ENCODE data around the gene SMG1.
A peak's percentile ranks its signal among the peaks of the same experiment; 100 is the strongest.

Gene SMG1

DNA sequence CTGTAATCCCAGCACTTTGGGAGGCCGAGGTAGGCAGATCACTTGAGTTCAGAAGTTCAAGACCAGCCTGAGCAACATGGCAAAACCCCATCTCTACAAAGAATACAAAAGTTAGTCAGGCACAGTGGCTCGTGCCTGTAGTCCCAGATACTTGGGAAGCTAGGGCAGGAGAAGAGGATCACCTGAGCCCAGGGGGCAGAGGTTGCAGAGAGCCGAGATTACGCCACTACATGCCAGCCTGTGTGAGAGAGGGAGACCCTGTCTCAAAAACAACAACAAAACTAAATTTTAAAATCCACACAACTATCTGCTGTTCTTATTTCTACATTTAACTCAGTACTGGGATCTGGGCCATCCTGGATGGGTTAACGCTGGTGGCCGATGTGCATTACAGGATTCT lies 83.6 kb downstream of the SMG1 start:
- no peak for DNase-seq

DNA sequence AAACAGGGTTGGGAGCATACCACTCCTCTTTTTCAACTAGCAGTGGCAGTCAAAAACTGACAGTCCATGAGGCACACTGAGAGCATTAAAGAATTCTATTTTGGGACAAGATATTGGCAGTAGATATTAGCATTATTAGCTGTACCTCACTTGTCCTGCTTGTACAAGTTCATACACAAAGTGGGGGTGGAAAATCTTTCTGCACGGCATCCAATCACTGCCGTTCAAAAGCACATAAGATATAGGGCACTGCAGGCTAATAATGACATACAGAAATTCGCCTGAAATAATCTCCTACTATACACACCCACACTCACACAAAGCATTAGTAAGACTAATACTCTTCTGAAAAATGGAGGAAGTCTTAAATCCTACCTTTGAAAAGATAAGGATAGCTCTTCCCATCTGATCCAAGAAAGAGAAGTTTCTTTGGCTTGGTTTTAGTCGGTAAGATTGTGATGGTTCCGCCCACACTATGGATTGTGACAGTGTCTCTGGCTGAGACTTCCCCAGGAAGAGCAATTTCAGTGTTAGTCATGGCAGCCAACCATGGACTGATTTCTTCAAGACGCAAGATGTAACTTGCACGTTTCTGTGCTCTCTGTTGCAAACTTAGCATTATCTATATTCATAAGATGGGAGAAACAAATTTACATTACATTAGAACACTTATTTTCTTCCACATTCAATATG lies 84.2 kb downstream of the SMG1 start:
- DNase-seq, result no peak

DNA sequence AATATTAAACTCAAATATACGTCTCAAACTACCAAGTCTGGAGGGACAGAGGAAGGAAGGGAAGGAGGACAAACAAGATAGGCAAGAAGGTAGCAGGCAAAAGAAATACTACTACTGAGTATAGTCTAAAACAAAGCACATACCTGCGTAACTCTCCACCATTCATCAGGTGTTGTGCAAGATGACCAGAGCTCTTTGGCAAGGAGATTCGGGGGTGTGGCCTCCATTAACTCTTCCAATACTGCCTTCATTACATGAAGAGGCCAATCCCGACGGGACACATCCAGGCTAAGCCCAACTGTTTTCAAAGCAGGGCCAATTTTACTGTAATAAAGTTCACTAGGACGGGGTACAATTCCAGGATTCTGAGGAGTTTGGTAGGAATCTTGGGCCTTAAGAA lies 86.7 kb downstream of the SMG1 start:
- no peak for DNase-seq

DNA sequence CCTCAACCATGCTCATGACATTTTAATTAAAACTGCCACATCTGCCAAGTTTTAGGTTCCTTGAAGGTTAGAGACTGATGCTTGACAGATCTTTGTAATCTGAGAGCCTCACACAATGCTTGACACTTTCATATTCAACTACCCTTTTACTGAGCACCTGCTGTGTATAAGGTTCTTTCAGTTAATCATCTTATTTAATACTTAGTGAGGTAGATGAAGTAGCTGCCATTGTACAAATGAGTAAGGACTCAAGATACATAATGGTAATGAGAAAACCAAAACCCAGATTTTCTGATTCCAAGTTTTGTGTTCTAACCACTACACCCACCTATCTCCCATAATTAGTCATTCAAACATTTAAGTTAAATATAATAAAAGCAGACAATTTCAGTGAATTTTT lies 89.5 kb downstream of the SMG1 start:
- DNase-seq, result no peak

GRCh38 chr16:18834864-18835263 lies 91.3 kb downstream of the SMG1 start:
- no peak for DNase-seq

- no peak for DNase-seq
These were observed 92.3 kb downstream of the SMG1 start for GRCh38 chr16:18833707-18834505.

- no peak for DNase-seq
These were observed 93.6 kb downstream of the SMG1 start for GRCh38 chr16:18832613-18833012.

GRCh38 chr16:18832006-18832405 lies 94.2 kb downstream of the SMG1 start:
- no peak for DNase-seq

DNA sequence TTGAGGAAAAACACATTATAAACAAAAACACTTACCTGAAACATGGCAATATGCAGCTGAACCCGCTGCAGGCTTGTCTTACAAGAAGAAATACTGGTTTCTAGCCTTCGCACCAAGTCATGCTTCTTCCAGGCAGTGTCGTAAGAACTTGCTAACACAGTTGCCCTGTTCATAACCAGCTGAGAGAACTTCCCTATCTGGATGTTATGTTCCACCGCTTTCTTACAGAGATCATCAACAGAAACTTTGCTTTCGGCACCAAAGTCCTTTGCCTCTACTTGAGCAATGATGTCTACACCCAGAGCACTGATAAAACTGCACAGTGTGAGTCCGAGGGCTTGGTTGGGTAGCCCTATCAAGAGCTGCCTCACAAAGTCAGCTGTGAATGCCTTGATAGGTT lies 97.0 kb downstream of the SMG1 start:
- no peak for DNase-seq

- no peak for DNase-seq
These were observed 98.3 kb downstream of the SMG1 start for GRCh38 chr16:18827890-18828289.

DNA sequence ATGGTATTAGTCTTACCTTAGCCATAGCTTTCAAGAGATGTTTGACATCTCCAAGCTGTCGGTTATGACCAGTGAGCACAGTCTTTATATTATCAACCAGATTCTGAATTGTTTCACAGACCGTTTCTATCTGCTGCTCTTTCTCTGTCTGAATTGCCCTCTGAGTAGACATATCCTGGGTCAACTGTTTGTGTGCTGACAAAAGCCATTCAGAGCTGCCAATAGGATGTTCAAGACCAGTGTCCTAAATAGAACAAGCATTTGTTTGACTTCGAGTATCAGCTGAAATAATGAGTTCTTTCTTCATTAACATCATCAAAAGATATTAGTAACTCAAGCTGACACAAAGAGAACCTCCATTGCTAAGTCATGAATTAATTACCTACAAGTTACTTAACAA lies 109.9 kb downstream of the SMG1 start:
- no peak for DNase-seq

DNA sequence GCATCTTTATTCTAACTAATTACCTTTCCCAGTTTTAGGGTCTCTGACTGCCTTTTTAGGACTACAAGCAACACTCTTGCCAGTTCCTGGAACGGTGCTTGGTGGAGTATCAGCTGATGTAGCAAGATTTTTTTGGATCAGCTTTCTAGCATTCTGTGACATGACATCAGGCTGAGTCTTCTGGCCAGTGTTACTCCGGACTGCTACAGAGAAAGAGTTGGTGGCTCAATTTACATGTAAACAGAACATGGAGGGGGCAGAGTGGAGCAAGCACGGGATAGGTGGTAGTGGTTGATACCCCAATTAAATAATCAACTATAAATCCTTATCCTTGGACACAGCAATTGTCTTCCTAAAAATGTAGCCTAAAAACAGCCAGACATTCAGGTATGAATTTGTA lies 114.3 kb downstream of the SMG1 start:
- no peak for DNase-seq

- DNase-seq, result no peak
These were observed 117.0 kb downstream of the SMG1 start for GRCh38 chr16:18809165-18809564.

DNA sequence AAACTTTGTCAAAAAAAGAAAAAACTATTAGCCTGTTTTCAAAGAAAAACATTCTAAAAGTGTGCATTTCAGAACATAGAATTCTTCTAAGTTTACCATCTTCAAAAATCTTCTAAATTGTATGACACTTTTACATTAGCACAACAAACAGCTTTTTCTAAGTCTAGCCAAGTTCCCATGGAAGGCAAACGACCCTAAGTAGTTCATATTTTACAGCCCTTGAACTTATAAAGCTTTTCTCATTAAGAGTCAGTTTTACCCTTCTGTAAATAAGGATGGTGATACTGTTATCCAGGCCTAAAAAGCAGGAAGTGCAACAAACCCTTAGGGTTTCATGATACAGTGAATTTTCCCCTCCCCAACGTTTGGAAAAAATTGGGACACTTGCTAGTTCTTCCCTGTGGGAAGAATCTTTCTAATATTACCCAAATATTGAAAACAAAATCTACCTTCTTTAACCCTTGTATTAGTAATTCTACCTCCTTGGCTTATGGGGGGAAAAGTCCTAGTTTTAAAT lies 120.9 kb downstream of the SMG1 start:
- no peak for DNase-seq

- DNase-seq, result no peak
These were observed 121.7 kb downstream of the SMG1 start for GRCh38 chr16:18804540-18804939.

GRCh38 chr16:18803569-18804462 lies 122.4 kb downstream of the SMG1 start:
- no peak for DNase-seq

DNA sequence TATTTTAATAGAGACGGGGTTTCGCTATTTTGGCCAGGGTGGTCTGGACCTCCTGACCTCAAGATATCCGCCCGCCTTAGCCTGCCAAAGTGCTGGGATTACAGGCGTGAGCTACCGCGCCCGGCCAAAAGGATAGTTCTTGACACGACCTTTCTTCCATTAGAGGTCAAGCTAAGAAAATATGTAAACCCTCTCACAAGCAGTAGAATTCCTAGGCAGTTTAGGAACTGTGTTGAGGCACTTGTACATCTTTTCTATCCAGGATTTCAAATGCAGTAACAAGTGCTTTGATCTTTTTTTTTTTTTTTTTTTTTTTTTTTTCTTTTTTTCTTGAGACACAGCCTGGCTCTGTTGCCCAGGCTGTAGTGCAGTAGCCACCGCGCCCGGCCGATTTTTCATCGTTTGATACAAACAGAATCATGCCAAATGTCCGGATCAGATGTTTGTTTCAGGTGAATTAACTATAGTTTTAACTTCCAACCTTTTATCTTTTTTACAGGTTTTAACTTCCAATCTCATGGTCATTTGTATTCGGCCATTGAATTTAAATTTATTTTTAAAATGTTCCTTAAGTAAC lies 123.4 kb downstream of the SMG1 start:
- DNase-seq, result no peak

DNA sequence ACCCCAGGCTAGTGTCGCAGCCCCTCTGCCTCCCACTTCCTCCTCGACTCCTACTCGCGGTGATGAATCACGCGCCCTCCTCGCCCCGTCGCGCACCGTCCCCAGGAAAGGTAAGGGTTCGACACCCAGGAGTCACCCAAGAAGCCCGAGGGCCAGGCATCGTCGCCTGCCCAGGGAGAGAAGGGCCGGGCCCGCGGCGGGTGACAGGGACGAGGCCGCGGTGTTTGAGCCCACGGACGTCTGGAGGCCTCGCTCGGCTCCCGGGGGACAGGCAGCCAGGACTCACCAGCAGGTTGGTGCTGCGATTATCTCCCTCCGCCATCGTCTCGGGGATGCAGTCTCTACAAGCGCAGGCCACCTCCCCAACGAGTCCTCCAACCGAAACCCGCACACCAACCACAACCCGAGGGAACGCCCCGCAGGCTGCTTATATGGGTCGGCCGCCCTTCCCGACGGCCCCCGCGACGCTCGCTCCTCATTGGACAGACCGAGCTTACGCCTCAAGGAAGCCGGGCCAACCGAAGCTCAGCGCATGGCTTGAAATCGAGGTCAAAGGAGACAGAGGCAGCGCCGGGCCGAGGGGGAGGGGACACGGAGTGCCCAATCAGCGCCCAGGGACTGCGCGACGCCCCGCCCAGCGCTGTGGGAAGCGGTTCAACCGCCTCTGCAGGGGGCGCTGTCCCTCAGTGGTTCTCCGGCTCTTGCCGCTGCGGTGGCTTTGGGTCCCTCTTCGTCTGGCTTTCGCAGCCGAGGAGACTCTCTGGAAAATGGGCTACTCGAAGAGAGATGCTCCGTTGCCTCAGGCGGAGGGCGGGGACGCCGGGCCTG lies 124.8 kb downstream of the SMG1 start, which contains the start of gene ARL6IP1:
Gene ARL6IP1 (minus strand): TSS at position 405 of the 828 bp plus-strand sequence. CDS start 83 bp downstream, at position 322.
- DNase-seq, result peak; percentile 96

GRCh38 chr16:18800775-18801144 lies 125.4 kb downstream of the SMG1 start:
- no peak for DNase-seq

- no peak for DNase-seq
These were observed 125.9 kb downstream of the SMG1 start for GRCh38 chr16:18800293-18800692.

DNA sequence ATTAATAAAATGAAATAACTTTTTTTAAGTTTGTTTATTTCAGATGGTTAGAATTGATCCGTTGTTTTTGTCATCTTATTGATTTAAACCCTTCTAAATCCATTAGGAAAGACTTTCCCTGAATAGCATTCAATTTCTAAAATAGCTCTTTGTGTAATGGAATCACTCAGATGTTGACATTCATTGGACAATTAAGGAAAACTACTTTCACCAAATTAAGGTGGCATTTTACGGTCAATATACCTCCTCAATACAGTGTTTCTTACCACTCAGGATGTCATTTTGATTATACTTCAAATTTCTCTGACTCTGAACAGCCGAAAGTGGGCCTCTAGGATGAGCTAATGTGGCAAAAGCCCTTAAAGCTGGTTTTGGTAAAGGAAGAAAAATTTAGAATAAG lies 126.7 kb downstream of the SMG1 start:
- no peak for DNase-seq

DNA sequence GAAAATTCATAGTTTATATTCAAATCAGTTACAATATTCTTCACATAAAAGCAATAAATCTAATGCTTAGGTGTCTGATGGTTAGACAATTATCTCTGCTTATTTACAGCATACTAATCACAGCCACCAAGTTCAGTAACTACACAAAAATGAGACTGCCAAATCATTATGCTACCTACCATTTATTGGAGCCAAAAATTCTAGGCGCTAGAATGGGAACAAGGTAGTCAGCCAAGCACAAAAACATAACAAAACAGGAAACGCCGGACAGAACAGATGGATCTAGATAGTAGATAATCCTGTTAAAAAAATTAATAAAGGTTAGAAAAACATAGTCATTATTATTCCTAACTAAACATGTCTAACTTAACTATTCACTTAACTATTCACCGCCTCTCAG lies 128.5 kb downstream of the SMG1 start:
- DNase-seq, result no peak

Data from NCI-H2107 (cell line).